GM12872 (cell line): ENCODE measurements around the gene MCEE.

Experiments used
- TF ChIP-seq, protein P1 (sequence below): IDR thresholded peaks from 3 replicates; pipeline ENCODE4 v1.5.1; 2011; ENCODE audit warnings: low read depth, mild to moderate bottlenecking, low read length, moderate library complexity; ENCODE audit not compliant: insufficient read depth

Gene MCEE

DNA sequence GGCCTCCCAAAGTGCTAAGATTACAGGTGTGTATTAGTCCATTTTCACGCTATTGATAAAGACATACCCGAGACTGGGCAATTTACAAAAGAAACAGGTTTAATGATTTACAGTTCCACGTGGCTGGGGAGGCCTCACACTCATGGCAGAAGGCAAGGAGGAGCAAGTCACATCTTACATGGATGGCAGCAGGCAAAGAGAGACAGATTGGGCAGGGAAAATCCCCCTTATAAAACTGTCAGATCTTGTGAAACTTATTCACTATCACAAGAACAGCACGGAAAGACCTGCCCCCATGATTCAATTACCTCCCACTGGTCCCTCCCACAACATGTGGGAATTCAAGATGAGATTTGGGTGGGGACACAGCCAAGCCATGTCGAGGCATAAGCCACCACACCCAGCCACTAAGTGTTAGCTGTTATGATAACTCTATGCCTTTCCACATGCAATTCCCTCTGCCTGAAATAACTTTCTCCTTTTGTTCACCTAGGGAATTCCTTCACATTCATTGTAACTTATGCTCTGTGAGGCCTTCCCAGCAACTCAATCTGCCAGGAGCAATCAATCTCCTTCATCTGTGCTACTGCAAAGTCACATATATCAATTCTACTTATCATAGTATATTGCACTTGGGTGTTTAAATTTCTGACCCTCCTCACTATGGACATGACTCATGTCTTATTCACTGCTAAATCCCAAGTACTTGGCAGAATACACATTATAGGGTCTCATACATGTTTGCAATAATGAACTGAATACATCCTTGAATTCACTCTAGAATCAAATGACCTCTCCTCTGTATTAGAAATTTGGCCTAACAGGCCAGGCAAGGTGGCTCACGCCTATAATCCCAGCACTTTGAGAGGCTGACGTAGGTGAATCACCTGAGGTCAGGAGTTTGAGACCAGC lies 7.4 kb downstream of the MCEE start:
- TF ChIP-seq, protein P1, sequence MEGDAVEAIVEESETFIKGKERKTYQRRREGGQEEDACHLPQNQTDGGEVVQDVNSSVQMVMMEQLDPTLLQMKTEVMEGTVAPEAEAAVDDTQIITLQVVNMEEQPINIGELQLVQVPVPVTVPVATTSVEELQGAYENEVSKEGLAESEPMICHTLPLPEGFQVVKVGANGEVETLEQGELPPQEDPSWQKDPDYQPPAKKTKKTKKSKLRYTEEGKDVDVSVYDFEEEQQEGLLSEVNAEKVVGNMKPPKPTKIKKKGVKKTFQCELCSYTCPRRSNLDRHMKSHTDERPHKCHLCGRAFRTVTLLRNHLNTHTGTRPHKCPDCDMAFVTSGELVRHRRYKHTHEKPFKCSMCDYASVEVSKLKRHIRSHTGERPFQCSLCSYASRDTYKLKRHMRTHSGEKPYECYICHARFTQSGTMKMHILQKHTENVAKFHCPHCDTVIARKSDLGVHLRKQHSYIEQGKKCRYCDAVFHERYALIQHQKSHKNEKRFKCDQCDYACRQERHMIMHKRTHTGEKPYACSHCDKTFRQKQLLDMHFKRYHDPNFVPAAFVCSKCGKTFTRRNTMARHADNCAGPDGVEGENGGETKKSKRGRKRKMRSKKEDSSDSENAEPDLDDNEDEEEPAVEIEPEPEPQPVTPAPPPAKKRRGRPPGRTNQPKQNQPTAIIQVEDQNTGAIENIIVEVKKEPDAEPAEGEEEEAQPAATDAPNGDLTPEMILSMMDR = no peak

DNA sequence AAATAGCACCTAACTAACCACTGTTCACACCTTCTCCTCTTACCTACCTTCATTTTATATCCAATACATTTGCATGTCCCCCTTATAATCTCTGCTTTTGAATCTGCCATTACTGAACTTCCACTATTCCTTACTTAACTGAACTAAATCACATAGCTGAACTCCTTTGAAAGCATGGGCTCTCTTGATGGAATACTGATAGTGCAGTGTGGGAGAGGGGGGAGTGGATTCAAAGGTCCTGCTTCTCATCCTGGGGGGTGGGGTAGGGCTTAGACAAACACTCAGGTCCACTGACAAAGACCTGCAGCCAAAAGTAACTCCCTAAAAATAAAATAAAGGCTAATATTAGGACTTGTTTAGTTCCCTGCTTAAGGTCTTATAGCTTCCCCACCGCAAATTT lies 8.6 kb downstream of the MCEE start:
- TF ChIP-seq, protein P1 = no peak

DNA sequence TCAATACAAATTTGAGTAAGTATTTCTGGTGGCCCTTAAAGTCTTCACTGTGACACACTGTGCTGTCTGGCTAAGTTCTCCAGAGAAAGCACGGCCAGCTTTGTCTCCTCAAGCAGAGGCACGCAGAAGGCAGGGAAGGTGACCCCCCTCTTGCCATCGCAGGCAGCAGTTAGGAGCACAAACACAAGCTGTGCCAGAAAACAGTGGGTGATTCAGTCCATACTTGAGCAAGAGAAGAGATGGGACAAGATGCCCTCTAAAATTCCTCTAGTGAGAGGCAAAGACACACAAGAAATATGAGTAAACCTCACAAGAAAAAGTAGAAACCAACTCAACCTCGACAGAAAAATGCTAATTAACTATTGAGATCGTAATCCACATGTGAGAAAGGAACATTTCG lies 9.8 kb downstream of the MCEE start:
- TF ChIP-seq, protein P1 = no peak

DNA sequence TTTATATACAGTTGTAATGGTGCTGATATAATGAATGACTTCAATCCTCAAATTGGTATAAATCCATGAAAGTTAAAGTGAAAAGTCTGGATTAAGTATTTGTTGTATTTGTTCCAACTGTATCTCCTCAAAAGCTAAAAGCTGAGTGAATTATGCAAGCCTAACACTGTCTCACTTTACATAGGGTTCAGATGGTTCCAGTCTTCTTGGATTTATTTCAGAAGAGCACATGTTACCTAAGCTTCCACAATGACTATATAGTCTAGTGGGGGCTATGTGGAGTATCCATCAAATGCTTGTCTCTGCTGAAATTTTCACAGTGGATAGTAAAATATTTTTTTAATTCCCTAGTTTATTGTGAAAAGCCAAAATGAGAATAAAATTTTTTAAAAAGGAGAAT lies 13.0 kb downstream of the MCEE start:
- TF ChIP-seq, protein P1 = no peak

DNA sequence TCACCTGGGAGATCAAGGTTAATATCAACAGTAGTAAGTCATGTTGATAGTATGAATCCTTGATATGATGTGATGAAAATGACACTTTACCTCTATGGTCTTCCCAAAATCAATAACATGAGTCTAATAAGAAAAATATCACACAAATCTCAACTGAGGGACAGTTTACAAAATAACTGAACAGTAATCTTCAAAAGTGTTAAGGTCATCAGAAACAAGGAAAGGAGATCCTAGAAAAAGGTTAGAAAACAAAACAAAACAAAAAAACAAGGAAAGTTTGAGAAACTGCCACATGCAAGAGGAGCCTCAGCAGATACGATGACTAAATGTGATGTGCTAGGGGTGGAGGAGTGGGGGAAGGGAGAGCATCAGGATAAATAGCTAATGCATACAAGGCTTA lies 16.2 kb downstream of the MCEE start:
- TF ChIP-seq, protein P1 = no peak

DNA sequence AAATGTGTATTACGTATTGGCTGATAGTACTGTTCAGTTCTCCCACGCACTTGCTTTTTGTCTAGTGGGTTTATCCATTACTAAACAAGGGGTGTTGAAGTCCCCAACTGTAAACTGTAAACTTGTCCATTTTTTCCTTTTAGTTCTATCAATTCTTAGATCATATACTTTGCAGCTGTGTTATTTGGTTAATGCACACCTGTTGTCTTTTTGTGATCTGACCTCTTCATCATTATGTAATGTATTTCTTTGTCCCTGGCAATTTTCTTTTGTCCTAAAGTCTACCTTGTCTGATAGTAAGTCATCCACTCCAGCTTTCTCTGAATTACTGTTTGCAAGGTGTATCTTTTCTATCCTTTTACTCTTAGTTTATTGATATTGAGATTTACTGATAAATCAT lies 21.9 kb downstream of the MCEE start:
- TF ChIP-seq, protein P1 = no peak

DNA sequence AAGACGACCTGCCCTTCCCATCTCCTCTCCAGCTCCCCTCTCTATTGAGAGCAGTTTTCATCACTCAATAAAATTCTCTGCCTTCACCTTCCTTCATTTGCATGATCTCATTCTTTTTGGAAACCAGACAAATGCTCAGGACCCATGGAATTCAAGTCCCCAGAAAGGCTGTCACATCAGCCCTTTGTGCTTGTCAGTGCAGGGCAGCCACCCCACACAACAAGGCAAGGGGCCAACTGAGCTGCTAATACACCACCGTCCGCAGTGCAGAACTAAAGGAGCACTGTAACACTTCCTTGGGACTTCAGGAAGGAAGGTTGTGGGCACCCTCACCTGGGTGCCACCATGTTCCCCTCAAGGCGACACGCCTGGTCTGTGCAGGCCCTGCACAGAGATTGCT lies 26.2 kb downstream of the MCEE start:
- TF ChIP-seq, protein P1 = no peak
